ENCODE data around the gene HS6ST1. TPM values are rescaled to one million over a fixed set of nuclear protein-coding genes. Genes with fewer than 3 reads are reported as not detected.
"Not testable (repeated sequence)": the region's sequence is repeated elsewhere in the genome, so short reads cannot be mapped to it uniquely, and the experiment has no call there.

The HS6ST1 gene
- total RNA-seq, 2 experiments from 2014 or later = 7.0 to 8.6 TPM

DNA sequence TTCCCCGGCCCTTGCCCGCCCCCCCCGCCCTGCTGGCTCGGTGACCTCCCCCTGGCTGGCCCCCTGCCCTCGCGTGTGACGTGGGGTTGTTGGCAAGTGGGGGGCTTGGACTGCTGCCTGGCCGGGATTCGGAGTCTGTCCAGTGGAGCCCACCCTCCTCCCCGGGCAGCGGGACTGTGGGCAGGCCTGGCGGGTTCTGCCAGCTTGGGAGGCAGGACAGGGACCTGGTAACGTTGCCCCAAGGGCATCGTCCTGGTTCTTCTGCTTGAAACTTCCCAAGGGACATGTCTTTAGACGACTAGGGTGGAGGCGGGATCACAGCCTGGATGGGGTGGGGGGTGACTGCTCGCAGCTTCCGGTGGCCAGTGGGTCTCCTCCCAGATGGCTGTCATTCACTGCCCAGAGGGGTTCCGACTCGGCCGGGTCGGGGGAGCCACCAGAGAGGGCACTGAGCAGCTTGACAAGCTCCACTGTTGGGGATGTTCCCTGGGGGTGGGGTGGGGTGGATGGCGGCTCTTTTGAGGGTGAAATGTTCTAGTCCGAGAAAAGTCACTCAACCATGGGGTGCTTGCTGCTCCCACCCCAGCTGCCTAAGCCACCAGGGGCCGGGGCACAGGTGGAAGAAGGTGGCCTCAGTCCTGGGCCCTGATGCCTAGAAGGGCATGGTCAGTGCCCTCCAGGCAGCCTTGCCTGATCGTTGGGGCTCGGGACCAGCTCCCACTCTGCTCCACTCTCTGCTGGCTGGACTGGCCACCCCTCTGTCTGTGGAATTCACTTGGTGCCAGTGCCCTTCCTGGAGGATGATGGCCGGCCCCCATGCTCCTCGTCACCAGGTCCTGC is 4.3 kb upstream of the HS6ST1 start:
- DNase-seq = peak; percentile 40
- CTCF ChIA-PET = no interaction called here
- Mint-ChIP-seq H3K27ac (no peak overlapping the region), H3K9me3 (ENCODE audit: low read depth) (no peaks in the 10 kb centered on the region), H3K4me1 (peaks cover 5% of the 10 kb centered on the region), H3K36me3 (no peaks in the 10 kb centered on the region), H3K27me3 (peaks cover 15% of the 10 kb centered on the region), H3K4me3 (no peak overlapping the region)
- ATAC-seq = no peak

DNA sequence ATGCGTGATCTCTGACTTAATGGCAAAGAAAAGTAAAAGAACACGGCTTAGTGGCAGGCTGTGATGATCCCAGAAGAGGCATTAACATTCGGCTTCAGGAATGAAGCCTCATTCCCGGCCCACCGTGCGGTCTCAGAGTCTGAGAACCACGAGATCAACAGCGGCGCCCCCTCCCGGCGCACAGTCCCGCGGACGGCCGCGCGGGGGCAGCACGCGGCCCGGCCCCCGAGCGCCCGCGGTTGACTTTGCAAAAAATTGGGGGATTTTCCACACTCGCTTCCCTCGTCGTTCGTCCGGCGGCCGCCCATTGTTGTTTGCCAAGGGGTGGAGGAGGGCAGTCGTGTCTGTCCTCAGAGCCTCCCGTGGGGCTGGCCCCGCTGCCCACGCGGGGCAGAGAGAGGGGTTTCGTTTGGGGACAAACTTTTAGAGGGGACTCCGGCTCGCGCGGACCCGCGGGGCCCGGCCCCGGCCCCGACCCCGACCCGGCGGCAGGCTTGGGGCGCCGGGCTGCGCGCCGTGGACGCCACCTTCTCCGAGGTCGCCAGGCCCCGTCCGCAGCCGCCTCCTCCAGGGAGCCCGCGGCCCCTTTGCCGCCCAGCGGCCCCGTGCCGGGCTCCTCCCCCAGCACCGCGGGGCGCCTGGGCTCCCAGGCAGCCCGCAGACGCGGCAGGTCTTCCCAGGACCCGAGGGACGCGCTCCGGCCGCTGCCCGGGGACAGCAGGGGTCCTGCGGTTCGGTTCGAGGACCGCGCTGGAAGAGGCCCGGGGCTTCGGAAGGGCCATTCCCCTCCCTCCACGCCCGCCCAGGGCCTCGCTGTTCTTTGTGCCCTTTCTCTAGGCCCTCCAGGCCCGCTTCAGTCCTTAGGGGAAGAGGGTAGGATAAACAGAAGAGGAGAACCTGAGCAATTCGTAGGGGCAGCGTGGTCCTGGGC is 3.4 kb upstream of the HS6ST1 start:
- CTCF ChIA-PET = interaction anchor here (1.3 kb wide), 2 partner anchors 10 to 56 kb away, joined by 3 read pairs; no protein-coding TSS in a partner anchor
- peak; percentile 49 for ATAC-seq
- Mint-ChIP-seq H3K27me3 (peaks cover 19% of the 10 kb centered on the region), H3K4me3 (peak overlapping the region; percentile 53), H3K27ac (no peak overlapping the region), H3K9me3 (ENCODE audit: low read depth) (no peaks in the 10 kb centered on the region), H3K36me3 (no peaks in the 10 kb centered on the region), H3K4me1 (peaks cover 8% of the 10 kb centered on the region)
- DNase-seq = peak; percentile 78

DNA sequence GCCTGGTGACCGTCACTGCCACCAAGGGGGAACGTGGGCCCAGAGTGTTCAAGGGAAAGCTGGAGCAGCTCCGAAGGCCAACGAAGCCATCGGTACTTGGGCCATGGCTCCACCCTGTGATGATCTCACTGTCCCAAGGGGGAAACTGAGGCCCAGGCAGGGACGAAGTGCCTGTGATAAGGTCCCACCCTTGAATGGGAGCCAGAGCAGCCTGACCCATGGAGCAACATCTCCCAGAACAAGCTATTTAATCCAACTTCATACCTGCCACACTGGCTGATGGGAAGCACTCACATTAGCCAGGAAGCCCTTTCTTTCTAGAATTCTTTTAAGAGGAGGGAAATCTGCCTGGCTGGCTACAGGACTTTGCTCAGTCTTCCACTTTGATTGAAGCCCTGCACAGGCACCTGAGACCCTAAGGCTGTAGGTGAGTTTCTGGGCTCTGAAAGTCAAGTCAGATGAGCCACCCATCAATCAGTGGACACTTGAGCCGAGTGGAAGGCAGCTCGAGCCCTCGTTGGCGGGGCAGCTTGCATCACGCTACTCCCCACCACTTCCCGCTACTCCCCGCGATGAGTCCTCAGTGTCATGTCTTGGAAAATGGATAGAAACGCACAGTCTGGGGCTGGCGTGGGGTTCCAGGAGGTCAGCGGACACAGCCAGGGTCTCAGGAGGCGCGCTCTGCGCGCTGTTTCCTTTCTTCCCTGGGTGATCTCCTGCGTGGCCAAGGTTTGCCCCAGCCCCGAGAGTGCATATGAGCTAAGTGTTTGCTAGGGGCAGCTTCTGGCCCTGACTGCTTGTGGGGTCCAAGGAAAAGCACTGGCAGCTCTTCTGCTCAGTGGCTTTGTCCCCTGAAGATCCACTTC is 2.5 kb upstream of the HS6ST1 start:
- no peaks in the 10 kb centered on the region for H3K36me3 Mint-ChIP-seq
- H3K27ac Mint-ChIP-seq = no peak overlapping the region
- H3K9me3 Mint-ChIP-seq (ENCODE audit: low read depth) = no peaks in the 10 kb centered on the region
- H3K27me3 Mint-ChIP-seq = peaks cover 25% of the 10 kb centered on the region
- CTCF ChIA-PET = interaction anchor here (1.3 kb wide), 2 partner anchors 11 to 57 kb away, joined by 3 read pairs; no protein-coding TSS in a partner anchor
- peak overlapping the region; percentile 53 for H3K4me3 Mint-ChIP-seq
- ATAC-seq (no peak), DNase-seq (peak; percentile 38)
- H3K4me1 Mint-ChIP-seq = peaks cover 14% of the 10 kb centered on the region

DNA sequence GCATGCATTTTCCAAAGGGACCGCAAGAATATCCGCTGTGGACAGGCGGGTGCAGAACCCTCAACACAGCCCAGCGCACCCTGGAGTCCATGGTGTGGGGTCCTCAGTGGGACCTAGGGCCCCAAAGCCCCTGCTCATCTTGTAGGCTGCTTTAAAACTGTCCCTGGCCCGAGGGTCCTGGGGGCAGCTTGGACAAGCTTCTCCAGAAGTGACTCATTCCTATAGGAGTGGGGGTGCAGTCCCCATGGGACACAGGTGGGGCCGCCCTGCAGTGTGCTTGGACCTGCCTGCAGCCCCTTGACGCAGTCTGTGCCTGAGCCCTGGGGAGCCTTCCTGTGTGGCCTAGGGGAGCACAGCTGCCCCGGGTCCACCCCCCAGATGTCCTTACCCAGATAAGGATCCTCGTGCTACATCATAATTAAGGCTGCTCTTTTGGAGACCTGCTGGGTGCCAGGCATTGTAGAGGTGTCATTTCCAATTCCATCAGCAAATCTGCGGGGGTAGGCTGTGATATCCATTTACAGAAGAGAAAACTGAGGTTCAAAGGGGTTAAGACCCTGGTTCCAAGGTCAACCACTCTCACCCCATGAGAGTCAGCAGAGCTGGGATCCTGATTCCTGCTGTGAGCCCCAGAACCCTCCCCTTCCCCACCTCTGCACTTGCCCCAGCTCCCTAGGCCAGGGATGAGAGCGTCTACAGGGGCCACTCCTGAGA is 1.7 kb upstream of the HS6ST1 start:
- Mint-ChIP-seq H3K36me3 (no peaks in the 10 kb centered on the region), H3K4me3 (no peak overlapping the region), H3K27ac (no peak overlapping the region), H3K9me3 (ENCODE audit: low read depth) (no peaks in the 10 kb centered on the region), H3K27me3 (peaks cover 25% of the 10 kb centered on the region), H3K4me1 (peaks cover 14% of the 10 kb centered on the region)
- CTCF ChIA-PET = interaction anchor here (1.3 kb wide), 2 partner anchors 12 to 58 kb away, joined by 3 read pairs; no protein-coding TSS in a partner anchor
- peak; percentile 39 for DNase-seq
- no peak for ATAC-seq

DNA sequence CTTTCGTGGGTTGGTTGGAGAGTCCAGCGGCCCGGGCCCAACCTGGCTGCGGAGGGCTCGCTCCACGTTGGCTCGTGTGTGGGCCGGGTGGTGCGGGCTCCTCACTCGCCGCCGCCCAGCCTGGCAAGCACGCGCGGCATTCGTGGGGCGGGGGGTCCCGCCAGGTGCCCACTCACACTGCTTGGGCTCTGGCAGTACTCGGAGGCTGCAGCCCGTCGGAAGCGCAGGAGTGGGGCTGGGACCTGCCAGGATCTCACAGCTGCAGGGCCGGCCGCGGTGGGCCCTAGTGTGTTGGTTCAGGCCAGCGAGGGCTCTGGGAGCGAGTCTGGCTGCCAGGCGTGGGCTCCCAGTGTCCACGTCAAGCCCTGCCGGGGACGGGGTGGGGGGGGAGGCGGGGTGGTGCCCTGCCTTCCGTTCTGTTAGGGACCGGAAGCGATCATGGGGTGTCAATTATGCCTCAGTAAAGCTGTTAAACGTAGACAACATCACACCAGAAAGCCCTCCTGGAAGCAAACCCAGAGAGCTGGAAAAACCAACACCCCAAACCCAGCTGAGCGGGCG is 1.0 kb upstream of the HS6ST1 start:
- no peaks in the 10 kb centered on the region for H3K36me3 Mint-ChIP-seq
- DNase-seq (no peak), ATAC-seq (no peak)
- H3K27me3 Mint-ChIP-seq = peaks cover 25% of the 10 kb centered on the region
- no peak overlapping the region for H3K4me3 Mint-ChIP-seq
- CTCF ChIA-PET = no interaction called here
- H3K27ac Mint-ChIP-seq = no peak overlapping the region
- H3K9me3 Mint-ChIP-seq (ENCODE audit: low read depth) = no peaks in the 10 kb centered on the region
- H3K4me1 Mint-ChIP-seq = peaks cover 14% of the 10 kb centered on the region

DNA sequence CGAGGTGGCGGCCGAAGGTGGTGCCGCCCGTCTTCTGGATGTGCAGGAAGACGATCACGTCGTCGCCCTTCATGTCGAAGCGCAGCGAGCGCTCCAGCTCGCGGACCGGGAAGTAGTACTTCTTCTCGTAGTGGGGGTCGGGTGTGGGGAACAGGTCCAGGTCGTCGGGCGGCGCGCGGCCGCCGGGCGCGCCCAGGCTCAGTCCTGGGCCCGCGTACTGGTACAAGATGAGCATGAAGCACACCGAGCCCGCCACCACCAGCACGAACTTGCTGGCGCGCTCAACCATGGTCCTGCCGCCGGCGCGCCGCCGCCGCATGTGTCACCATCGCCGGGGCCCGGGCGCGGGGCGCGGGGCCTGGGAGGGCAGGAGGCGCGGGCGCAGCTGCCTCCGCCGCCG is 423 bp downstream of the HS6ST1 start:
- H3K4me3 Mint-ChIP-seq; H3K27ac Mint-ChIP-seq; H3K36me3 Mint-ChIP-seq; CTCF ChIA-PET; H3K9me3 Mint-ChIP-seq (ENCODE audit: low read depth): not testable (repeated sequence)
- H3K27me3 Mint-ChIP-seq = peaks cover 25% of the 10 kb centered on the region
- DNase-seq (peak; percentile 42), ATAC-seq (peak; percentile 20)
- H3K4me1 Mint-ChIP-seq = peaks cover 14% of the 10 kb centered on the region

DNA sequence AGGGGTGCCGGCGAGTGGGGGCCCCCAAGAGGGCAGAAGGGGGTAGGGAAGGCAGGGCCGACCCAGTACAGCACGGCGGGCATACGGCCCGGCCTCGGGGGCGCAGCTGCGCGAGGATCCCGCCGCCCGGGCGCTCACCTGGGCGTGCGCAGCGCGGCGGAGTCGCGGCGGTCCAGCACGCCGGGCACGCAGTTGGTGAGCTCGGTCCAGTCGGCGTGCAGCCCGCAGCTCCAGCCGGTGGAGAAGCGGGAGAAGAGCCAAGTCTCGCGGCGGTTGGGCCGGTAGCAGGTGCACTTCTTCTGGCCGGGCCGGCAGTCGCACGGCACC is 806 bp downstream of the HS6ST1 start:
- CTCF ChIA-PET = interaction anchor here (0.7 kb wide), 1 partner anchor 139 kb away, joined by 3 read pairs; no protein-coding TSS in a partner anchor
- H3K36me3 Mint-ChIP-seq; H3K27ac Mint-ChIP-seq; H3K9me3 Mint-ChIP-seq (ENCODE audit: low read depth); DNase-seq: not testable (repeated sequence)
- Mint-ChIP-seq H3K4me1 (peaks cover 14% of the 10 kb centered on the region), H3K27me3 (peaks cover 25% of the 10 kb centered on the region), H3K4me3 (peak overlapping the region; percentile 76)
- ATAC-seq = peak; percentile 0

GRCh38 chr2:128317181-128317898 is 1.3 kb downstream of the HS6ST1 start:
- H3K27me3 Mint-ChIP-seq = peaks cover 25% of the 10 kb centered on the region
- peak overlapping the region; percentile 76 for H3K4me3 Mint-ChIP-seq
- H3K4me1 Mint-ChIP-seq = peaks cover 14% of the 10 kb centered on the region
- CTCF ChIA-PET = interaction anchor here (0.7 to 1.1 kb wide), 3 partner anchors 138 to 1606 kb away, joined by 3 read pairs; no protein-coding TSS in a partner anchor
- H3K27ac Mint-ChIP-seq = peak overlapping the region; percentile 49
- H3K9me3 Mint-ChIP-seq (ENCODE audit: low read depth) = no peaks in the 10 kb centered on the region
- no peaks in the 10 kb centered on the region for H3K36me3 Mint-ChIP-seq
- ATAC-seq (peak; percentile 4), DNase-seq (peak; percentile 48)

DNA sequence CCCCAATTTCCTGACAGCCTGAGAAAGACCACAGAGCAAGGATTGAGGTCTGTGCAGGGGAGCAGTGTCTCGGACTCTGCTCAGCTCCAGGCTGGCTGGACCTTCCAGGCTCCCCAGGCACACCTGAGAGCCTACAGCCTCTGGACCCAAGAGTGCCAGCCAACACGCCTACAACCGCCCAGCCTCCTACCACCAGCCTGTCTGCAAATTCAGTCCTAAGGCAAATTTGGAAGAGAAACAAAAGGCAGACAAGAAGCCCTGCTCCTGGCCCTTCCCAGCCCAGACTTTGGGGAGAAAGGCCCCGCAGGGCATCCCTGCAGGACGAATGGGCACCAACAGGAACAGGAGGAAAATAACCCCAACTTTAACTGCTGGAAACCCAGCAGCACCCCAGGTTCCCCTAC is 1.9 kb downstream of the HS6ST1 start:
- CTCF ChIA-PET = interaction anchor here (0.7 to 1.1 kb wide), 2 partner anchors 242 to 1607 kb away, joined by 3 read pairs; no protein-coding TSS in a partner anchor
- no peak overlapping the region for H3K27ac Mint-ChIP-seq
- peaks cover 14% of the 10 kb centered on the region for H3K4me1 Mint-ChIP-seq
- no peaks in the 10 kb centered on the region for H3K36me3 Mint-ChIP-seq
- DNase-seq (no peak), ATAC-seq (no peak)
- H3K9me3 Mint-ChIP-seq (ENCODE audit: low read depth) = no peaks in the 10 kb centered on the region
- peak overlapping the region; percentile 52 for H3K4me3 Mint-ChIP-seq
- H3K27me3 Mint-ChIP-seq = peaks cover 25% of the 10 kb centered on the region

DNA sequence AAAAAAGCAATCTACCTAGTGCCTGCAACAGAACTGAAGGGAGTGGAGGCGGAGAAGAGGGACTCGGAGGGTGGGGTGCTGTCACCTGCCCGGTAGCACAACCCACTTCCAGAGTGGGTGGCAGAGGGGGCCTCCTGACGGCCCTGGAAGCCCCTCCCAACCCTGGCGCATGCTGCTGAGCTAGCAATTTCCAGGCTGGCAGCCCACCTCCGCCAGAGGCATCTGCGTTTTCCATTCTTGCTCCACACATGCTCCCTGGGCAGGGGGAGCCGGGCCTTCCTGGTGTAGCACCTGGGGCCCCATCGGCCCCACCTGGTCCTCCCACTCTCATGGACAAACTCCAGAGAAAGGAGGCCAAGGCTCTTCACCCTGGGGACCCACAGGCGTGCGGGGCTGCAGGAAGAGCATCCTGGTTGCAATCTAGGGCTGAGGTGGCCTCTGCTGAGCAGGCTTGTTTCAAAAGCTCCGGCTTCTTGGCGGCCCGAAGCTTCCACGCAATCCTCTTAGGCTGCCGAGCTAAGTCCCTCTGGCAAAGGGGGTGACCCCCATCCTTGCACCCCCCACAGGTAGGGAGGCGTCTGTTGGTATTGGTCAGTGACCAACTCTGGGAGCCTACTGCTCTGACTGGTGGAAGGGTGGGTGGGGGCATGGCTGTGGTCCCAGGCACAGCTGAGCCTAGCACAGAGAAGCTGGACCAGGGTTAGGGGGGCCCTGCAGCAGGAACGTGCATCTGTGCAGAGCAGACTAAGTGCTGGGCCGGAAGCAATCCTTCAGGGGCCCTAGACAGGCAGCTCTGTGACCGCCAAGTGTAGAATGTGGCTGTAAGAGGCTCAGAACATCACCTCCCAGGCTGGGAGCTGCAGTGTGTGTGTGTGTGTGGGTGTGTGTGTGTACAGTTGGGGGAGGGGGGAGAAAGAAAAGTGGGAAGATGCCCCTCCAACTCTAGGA is 2.6 kb downstream of the HS6ST1 start:
- peak; percentile 41 for DNase-seq
- H3K4me1 Mint-ChIP-seq = peaks cover 9% of the 10 kb centered on the region
- no peak for ATAC-seq
- no peaks in the 10 kb centered on the region for H3K36me3 Mint-ChIP-seq
- H3K4me3 Mint-ChIP-seq = peak overlapping the region; percentile 52
- H3K9me3 Mint-ChIP-seq (ENCODE audit: low read depth) = no peaks in the 10 kb centered on the region
- CTCF ChIA-PET = interaction anchor here (1.1 kb wide), 1 partner anchor 1607 kb away, joined by 3 read pairs; no protein-coding TSS in a partner anchor
- no peak overlapping the region for H3K27ac Mint-ChIP-seq
- H3K27me3 Mint-ChIP-seq = peaks cover 19% of the 10 kb centered on the region
